Osteocyte (in vitro differentiated cells): ENCODE results near the gene ANKRD44. TPM values are rescaled to one million over a fixed set of nuclear protein-coding genes. Genes with fewer than 3 reads are reported as not detected.

Experiments used
- DNase-seq: peaks from one replicate; pipeline ENCODE4 v3.0.0; 2021; ENCODE audit warnings: mixed read lengths; ENCODE audit not compliant: unreplicated experiment; ENCODE audit errors: extremely low spot score
- H3K27ac Mint-ChIP-seq: one replicate; pipeline ENCODE4 v1.8.0; 2021; ENCODE audit warnings: mild to moderate bottlenecking, mixed read lengths; ENCODE audit not compliant: unreplicated experiment
- H3K27me3 Mint-ChIP-seq: one replicate; pipeline ENCODE4 v1.8.0; 2021; ENCODE audit warnings: mixed read lengths; ENCODE audit not compliant: unreplicated experiment
- H3K36me3 Mint-ChIP-seq: one replicate; pipeline ENCODE4 v1.8.0; 2021; ENCODE audit warnings: mixed read lengths; ENCODE audit not compliant: unreplicated experiment
- H3K4me1 Mint-ChIP-seq: one replicate; pipeline ENCODE4 v1.8.0; 2021; ENCODE audit warnings: mixed read lengths; ENCODE audit not compliant: unreplicated experiment
- H3K4me3 Mint-ChIP-seq: one replicate; pipeline ENCODE4 v1.8.0; 2021; ENCODE audit warnings: mild to moderate bottlenecking, moderate library complexity, mixed read lengths; ENCODE audit not compliant: unreplicated experiment
- H3K9me3 Mint-ChIP-seq: one replicate; pipeline ENCODE4 v1.8.0; 2021; ENCODE audit warnings: mixed read lengths; ENCODE audit not compliant: unreplicated experiment
- total RNA-seq: library from RNA; stranded (reverse); gene quantifications from 2 replicates; pipeline ENCODE4 v1.2.1, GENCODE V29; 2021
- TF ChIP-seq, protein P1 (sequence below): fragments of 200-600 bp; sonication (generic); IDR thresholded peaks from 2 replicates; pipeline ENCODE4 v1.5.0; 2021; ENCODE audit warnings: antibody characterized with exemption, mild to moderate bottlenecking, moderate library complexity

Gene ANKRD44
- total RNA-seq, 1 donor from 2014 or later = 16.6 TPM

DNA sequence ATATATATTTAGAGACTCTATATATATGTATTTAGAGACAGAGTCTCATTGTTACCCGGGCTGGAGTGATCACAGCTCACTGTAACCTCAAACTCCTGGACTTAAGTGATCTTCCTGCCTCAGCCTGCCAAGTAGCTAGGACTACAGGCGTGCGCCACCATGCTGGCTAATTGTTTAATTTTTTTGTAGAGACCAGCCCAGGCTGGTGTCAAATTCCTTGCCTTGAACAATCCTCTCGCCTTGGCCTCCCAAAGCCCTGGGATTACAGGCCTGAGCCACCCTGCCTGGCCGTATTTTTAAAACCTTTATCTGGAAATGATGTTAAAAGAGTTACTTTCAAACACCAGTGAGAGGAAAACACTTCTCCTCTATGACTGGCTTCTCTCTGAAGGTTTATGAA is 353.1 kb downstream of the ANKRD44 start:
- Mint-ChIP-seq H3K27ac (no peak overlapping the region), H3K36me3 (no peaks in the 10 kb centered on the region), H3K9me3 (no peaks in the 10 kb centered on the region), H3K4me1 (peaks cover 5% of the 10 kb centered on the region), H3K4me3 (no peak overlapping the region), H3K27me3 (peaks cover 2% of the 10 kb centered on the region)
- TF ChIP-seq, protein P1, sequence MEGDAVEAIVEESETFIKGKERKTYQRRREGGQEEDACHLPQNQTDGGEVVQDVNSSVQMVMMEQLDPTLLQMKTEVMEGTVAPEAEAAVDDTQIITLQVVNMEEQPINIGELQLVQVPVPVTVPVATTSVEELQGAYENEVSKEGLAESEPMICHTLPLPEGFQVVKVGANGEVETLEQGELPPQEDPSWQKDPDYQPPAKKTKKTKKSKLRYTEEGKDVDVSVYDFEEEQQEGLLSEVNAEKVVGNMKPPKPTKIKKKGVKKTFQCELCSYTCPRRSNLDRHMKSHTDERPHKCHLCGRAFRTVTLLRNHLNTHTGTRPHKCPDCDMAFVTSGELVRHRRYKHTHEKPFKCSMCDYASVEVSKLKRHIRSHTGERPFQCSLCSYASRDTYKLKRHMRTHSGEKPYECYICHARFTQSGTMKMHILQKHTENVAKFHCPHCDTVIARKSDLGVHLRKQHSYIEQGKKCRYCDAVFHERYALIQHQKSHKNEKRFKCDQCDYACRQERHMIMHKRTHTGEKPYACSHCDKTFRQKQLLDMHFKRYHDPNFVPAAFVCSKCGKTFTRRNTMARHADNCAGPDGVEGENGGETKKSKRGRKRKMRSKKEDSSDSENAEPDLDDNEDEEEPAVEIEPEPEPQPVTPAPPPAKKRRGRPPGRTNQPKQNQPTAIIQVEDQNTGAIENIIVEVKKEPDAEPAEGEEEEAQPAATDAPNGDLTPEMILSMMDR = no peak
- no peak for DNase-seq

DNA sequence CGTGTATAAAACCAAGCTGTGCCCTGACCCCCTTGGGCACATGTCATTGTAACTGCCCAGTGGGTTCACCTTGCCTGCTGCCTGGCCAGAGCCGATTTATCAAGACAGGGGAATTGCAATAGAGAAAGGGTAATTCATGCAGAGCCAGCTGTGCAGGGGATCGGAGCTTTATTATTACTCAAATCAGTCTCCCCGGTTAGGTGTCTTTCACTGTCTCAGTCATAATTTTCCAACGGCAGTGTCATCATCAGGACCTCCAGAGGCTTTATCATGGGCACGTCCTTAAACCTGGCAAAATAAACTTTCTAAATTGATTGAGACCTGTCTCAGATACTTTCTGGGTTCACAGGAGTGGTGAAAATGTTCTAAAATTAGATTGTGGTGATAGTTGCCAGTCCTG is 354.5 kb downstream of the ANKRD44 start:
- Mint-ChIP-seq H3K36me3 (no peaks in the 10 kb centered on the region), H3K9me3 (no peaks in the 10 kb centered on the region), H3K27me3 (peaks cover 6% of the 10 kb centered on the region), H3K4me3 (no peak overlapping the region), H3K27ac (no peak overlapping the region), H3K4me1 (peaks cover 5% of the 10 kb centered on the region)
- DNase-seq = no peak
- TF ChIP-seq, protein P1 = no peak

DNA sequence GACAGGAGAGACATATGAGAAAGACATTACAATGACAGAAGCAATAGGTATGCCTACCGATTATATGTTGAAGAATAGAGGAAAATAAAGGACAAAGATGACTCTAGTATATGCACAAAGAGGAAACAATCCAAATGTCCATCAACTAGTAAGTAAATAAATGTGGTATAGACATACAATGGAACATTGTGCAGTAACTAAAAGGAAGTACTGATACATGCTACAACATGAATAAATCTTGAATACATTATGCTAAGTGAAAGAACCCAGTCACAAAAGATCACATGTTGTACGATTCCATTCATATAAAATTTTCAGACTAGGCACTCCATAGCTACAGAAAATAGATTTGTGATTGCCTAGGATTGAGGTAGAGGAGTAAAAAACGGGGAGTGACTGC is 355.5 kb downstream of the ANKRD44 start:
- Mint-ChIP-seq H3K36me3 (no peaks in the 10 kb centered on the region), H3K27ac (no peak overlapping the region), H3K9me3 (no peaks in the 10 kb centered on the region), H3K4me1 (peaks cover 5% of the 10 kb centered on the region), H3K4me3 (no peak overlapping the region), H3K27me3 (peaks cover 6% of the 10 kb centered on the region)
- TF ChIP-seq, protein P1 = no peak
- no peak for DNase-seq

DNA sequence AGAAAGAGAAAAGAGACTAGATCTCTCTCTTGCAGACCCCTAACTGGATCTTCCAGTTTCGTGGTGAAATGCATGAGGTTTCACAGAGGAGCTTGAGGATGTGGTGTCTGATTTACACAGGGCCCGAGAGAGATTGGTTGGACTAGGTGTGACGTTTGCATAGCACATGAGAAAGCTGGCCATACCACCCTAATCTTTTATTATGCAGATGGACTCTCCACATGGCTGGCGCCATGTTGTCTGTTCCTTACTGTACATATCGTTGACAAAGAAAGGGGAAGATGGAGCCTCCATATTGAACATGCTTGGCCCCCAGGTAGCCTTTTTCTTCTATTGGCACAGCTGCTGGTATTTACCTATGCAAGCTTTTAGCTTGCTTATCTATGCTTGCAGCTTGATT is 356.6 kb downstream of the ANKRD44 start:
- no peak overlapping the region for H3K27ac Mint-ChIP-seq
- TF ChIP-seq, protein P1 = no peak
- H3K4me3 Mint-ChIP-seq = no peak overlapping the region
- no peaks in the 10 kb centered on the region for H3K36me3 Mint-ChIP-seq
- H3K9me3 Mint-ChIP-seq = no peaks in the 10 kb centered on the region
- DNase-seq = no peak
- H3K4me1 Mint-ChIP-seq = peaks cover 5% of the 10 kb centered on the region
- peaks cover 6% of the 10 kb centered on the region for H3K27me3 Mint-ChIP-seq

DNA sequence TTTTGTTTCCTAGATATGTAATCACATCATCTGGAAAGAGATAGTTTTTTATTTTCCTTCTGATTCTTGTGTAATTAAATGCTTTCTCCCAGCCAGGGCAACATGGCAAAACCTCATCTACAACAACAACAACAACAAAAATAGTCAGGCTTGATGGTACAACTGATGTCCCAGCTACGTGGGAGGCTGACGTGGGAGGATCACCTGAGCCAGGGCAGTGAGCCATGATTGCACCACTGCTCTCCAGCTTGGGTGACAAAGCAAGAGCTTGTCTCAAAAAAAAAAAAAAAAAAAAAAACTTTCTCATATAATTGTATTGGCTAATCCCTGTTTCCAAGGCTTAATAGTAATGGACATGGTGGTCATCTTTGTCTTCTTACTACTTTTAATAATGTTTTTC is 357.6 kb downstream of the ANKRD44 start:
- Mint-ChIP-seq H3K36me3 (no peaks in the 10 kb centered on the region), H3K27me3 (peaks cover 6% of the 10 kb centered on the region), H3K9me3 (no peaks in the 10 kb centered on the region), H3K27ac (no peak overlapping the region), H3K4me3 (no peak overlapping the region), H3K4me1 (peaks cover 5% of the 10 kb centered on the region)
- no peak for DNase-seq
- TF ChIP-seq, protein P1 = no peak
